ENCODE results near the gene NECTIN1. TPM values are rescaled to one million over a fixed set of nuclear protein-coding genes. Genes with fewer than 3 reads are reported as not detected.

NECTIN1 gene
- total and polyA plus RNA-seq, 2 of the 4 experiments (the other 2 are of a cell fraction): 2.3 to 4.2 TPM

GRCh38 chr11:119666463-119667131 lies 62.4 kb downstream of the NECTIN1 start:
- Histone ChIP-seq H2AK5ac (ENCODE audit: low read depth, low read length) (no peak overlapping the region), H4K8ac (ENCODE audit: low read depth in 2 of 2, low read length in 2 of 2) (no peak overlapping the region), H3K23ac (ENCODE audit: low read depth, low read length) (no peak overlapping the region), H3K4ac (ENCODE audit: low read depth, low read length) (no peak overlapping the region), H4K5ac (ENCODE audit: low read depth, low read length) (no peak overlapping the region), H3K4me1 (ENCODE audit: control insufficient read depth, insufficient read depth, low read length) (peaks cover 4% of the 10 kb centered on the region; the same call in 1 of the 2 replicates), H2BK15ac (ENCODE audit: low read depth, low read length) (no peak overlapping the region), H3K4me3 (ENCODE audit: insufficient read depth, low read depth, low read length) (no peak overlapping the region), H3K79me1 (ENCODE audit: low read depth in 1 of 2, low read length in 2 of 2) (no peaks in the 10 kb centered on the region), H4K91ac (ENCODE audit: insufficient read depth, low read depth, low read length) (no peak overlapping the region), H2BK20ac (ENCODE audit: low read depth, low read length) (no peak overlapping the region), H2AFZ (replicated peaks; ENCODE audit: low read length, poor library complexity) (peak overlapping the region; percentile 60), H3K36me3 (ENCODE audit: control insufficient read depth, insufficient read depth, low read length) (no peaks in the 10 kb centered on the region), H3K27ac (ENCODE audit: insufficient read depth, low read length) (no peak overlapping the region), H2AK9ac (replicated peaks; ENCODE audit: low read depth, low read length, poor library complexity) (peak overlapping the region; percentile 66), H2BK5ac (ENCODE audit: low read depth, low read length, poor library complexity, severe bottlenecking) (no peak overlapping the region), H3K14ac (replicated peaks; ENCODE audit: low read depth, low read length) (no peak overlapping the region), H4K20me1 (ENCODE audit: insufficient read depth, low read length) (0 out of 2 replicates have a peak, but pooled peaks cover 5% of the 10 kb centered on the region), H3K9ac (ENCODE audit: low read depth, low read length) (no peak overlapping the region), H3K18ac (ENCODE audit: low read depth, low read length) (no peak overlapping the region), H2BK120ac (ENCODE audit: low read depth, low read length) (no peak overlapping the region), H3K27me3 (ENCODE audit: control insufficient read depth, insufficient read depth, low read length) (no peaks in the 10 kb centered on the region), H3K9me3 (ENCODE audit: control insufficient read depth, insufficient read depth, low read length) (no peaks in the 10 kb centered on the region), H3K4me2 (ENCODE audit: low read depth, low read length) (no peak overlapping the region), H3K9me1 (ENCODE audit: insufficient read depth, low read length) (peaks cover 1% of the 10 kb centered on the region; the same call in 1 of the 2 replicates), H3K56ac (ENCODE audit: extremely low read depth, insufficient read depth, low read length) (no peak overlapping the region)
- CTCF ChIA-PET: interaction anchor here (2.0 kb wide), 1 partner anchor 62 kb away, joined by 4 read pairs; the partner anchor contains the start of gene NECTIN1
- POLR2A ChIA-PET (ENCODE audit: unreplicated experiment): no interaction called here
- in situ Hi-C loops (cut with MboI; ENCODE audit: low sequenced_read_pairs): loop anchor here (5.0 kb wide), 1 partner anchor 441 kb away; no protein-coding TSS in a partner anchor
- no TSS peak for BruUV-seq (replicated peaks)
- WGBS, 2 experiments (ENCODE audit: extremely low coverage in 2 of 2, insufficient read length in 1 of 2): 73% methylated on average over 3 of the region's 17 CpGs; no CpG with 5 or more reads in 1 of the 2 experiments
- intact Hi-C loops (cut with micrococcal nuclease): loop anchor here (1.0 to 5.0 kb wide), 6 partner anchors 63 to 636 kb away; partner anchors contain the start of gene NECTIN1
- ATAC-seq (ENCODE audit: low read depth) (peak; percentile 95), DNase-seq (peak; percentile 47)
- dilution Hi-C loops (cut with HindIII; ENCODE audit: low sequenced_read_pairs, unreplicated experiment): no loop called here
- peak; percentile 35; the same call in 1 of the 2 replicates for TF ChIP-seq POLR2A (IDR thresholded peaks at IDR 0.05; ENCODE audit: low read depth, low read length)
- no peak for TF ChIP-seq RCOR1 (IDR thresholded peaks at IDR 0.05; ENCODE audit: insufficient replicate concordance, low read length)
- no peak for TF ChIP-seq CHD1 (IDR thresholded peaks at IDR 0.05; ENCODE audit: low read depth, low read length)
- peak; percentile 98 for TF ChIP-seq RAD21 (IDR thresholded peaks at IDR 0.05; ENCODE audit: low read length)
- no peak for TF ChIP-seq CEBPB (IDR thresholded peaks at IDR 0.05; ENCODE audit: low read depth, low read length)
- TF ChIP-seq USF2 (IDR thresholded peaks at IDR 0.05; ENCODE audit: low read depth, low read length): no peak
- TF ChIP-seq CTCF (conservative IDR thresholded peaks at IDR 0.05; ENCODE audit: low read depth, low read length): peak; percentile 94
- no peak for TF ChIP-seq BHLHE40 (IDR thresholded peaks at IDR 0.05; ENCODE audit: low read depth, low read length)
- TF ChIP-seq MAFK (IDR thresholded peaks at IDR 0.05; ENCODE audit: low read depth, low read length): no peak
- TF ChIP-seq RFX5 (IDR thresholded peaks at IDR 0.05; ENCODE audit: low read depth, low read length): no peak
- no peak for TF ChIP-seq ELK1 (IDR thresholded peaks at IDR 0.05; ENCODE audit: borderline replicate concordance, low read depth, low read length)
- no peak for TF ChIP-seq MXI1 (IDR thresholded peaks at IDR 0.05; ENCODE audit: borderline replicate concordance, low read depth, low read length)
- no peak for TF ChIP-seq FOS (IDR thresholded peaks at IDR 0.05; ENCODE audit: low read depth, low read length)
- TF ChIP-seq MAZ (IDR thresholded peaks at IDR 0.05; ENCODE audit: borderline replicate concordance, low read depth, low read length): no peak
- peak; percentile 92 for TF ChIP-seq SMC3 (IDR thresholded peaks at IDR 0.05; ENCODE audit: low read depth, low read length)

Measured in IMR-90 (cell line).